CD4-positive, alpha-beta T cell treated with Interferon gamma for 1 hour (primary cell): ENCODE results near the gene EXOSC6.
"Not testable (repeated sequence)": the region's sequence is repeated elsewhere in the genome, so short reads cannot be mapped to it uniquely, and the experiment has no call there.

Experiments
- DNase-seq: peaks from one replicate; pipeline ENCODE4 v3.0.0-alpha.2; 2020

The EXOSC6 gene

GRCh38 chr16:70251629-70252354 lies at the start of gene EXOSC6:
EXOSC6 (minus strand) TSS chr16:70251940; CDS start chr16:70251900, 40 bp downstream.
- peak; percentile 91 for DNase-seq

- no peak for DNase-seq
Observed at GRCh38 chr16:70301121-70301520, 49.4 kb upstream of the EXOSC6 start.

DNA sequence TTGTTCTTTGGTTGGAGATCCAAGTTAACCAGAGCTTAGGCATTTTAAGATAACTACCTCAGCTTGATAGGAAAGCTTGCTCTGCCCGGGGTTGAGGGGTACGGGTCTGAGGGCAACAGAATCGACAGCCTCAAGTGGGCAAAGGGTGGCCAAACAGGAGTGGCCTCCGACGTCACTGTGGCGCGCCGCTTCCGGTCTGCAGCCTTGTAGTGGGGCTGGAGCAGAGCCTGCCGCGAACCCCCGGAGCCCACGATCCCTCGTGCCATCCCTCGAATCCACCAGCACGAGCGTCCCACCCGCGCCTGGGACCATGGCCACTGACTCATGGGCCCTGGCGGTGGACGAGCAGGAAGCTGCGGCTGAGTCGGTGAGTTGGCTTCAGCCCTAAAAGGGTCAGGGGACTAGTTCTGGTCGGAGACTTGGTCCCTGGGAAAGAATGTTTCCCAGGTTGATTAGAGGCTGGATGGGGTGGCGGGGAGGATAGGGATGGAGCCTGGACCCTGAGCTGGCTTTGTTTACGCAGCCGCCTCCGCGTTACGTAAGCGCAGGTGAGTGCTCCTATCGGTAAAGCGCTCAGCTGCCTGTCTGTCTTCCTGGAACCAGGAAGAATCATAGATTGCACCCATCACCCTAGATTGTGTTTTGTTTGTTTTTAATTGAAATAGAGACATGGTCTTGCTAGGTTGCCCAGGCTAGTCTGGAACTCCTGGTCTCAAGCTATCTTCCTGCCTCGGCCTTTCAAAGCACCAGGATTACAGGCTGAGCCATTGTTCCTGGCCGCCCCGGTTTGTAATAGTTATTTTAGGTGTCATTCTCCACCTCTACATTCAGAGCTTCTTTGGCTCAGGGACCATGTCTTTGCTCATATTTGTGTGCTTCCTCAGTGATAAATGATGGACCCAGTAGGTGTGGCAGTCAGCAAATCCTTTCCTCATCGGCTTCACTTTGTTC lies 47.5 kb upstream of the EXOSC6 start, which contains the start of gene DDX19B:
DDX19B (plus strand) TSS at position 199 of the 951 bp plus-strand sequence; CDS start at position 311, 112 bp downstream.
- DNase-seq, result peak; percentile 68

- no peak for DNase-seq
Observed at GRCh38 chr16:70295634-70296033, 43.9 kb upstream of the EXOSC6 start.

- no peak for DNase-seq
Observed at GRCh38 chr16:70294385-70295025, 42.8 kb upstream of the EXOSC6 start.

DNA sequence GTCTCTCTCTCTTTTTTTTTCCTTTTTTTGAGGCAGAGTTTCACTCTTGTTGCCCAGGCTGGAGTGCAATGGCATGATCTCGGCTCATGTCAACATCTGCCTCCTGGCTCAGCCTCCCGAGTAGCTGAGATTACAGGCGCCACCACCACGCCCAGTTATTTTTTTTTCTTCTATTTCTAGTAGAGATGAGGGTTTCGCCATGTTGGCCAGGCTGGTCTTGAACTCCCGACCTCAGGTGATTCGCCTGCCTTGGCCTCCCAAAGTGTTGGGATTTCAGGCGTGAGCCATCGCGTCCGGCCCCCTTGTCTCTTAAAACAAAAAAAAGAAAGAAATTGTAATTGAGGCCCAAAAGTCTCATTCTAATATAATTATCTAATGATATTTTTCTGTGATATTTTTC lies 40.4 kb upstream of the EXOSC6 start:
- not testable (repeated sequence) for DNase-seq

GRCh38 chr16:70290949-70291519 lies 39.3 kb upstream of the EXOSC6 start:
- DNase-seq, result no peak

DNA sequence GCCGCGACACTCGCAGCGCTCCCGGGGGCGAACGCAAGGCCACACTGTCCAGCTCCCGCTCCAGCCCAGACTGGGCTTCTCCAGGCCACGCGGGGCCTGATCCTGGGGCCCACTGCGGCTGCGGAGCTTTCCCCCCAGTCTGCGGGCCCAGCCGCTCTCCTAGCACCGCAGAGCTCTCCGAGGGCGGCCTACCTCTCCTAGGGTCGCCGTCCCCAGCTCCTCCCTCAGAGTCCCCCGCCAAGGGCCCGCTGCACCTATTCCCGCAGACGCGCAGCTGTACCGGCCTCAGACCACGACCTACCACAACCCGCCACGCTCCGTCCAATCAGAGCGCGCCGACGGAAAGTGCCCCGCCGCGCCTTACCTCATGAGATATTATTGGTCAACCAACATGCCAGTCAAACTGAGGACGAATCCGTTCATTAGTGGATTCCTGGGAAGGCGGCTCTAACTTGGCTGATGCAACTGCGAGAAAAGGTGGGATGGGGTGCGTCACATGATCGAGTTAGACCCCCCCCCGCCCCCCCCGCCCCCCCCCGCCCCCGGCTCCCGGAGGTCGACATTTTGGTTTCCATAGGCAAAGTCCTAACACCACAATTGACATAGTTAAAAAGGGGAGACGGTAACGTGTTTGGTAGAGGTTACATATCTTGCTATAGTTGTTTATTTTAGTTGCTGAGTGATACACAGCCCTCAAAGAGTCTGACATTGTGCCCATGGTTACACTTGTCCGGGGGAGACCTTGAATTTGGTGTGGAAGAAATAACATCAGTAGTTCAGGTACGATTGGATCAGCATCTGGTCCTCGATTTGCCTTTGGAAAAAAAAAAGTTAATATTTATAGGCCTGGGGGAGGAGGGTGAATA lies 37.7 kb upstream of the EXOSC6 start, which contains the start of gene AARS1:
AARS1 (minus strand) TSS at position 278 of the 866 bp plus-strand sequence. CDS start 6,743 bp downstream, outside the sequence.
- DNase-seq, result peak; percentile 97

- not testable (repeated sequence) for DNase-seq
Observed at GRCh38 chr16:70287304-70287971, 35.7 kb upstream of the EXOSC6 start.

GRCh38 chr16:70276392-70276791 lies 24.7 kb upstream of the EXOSC6 start:
- no peak for DNase-seq

DNA sequence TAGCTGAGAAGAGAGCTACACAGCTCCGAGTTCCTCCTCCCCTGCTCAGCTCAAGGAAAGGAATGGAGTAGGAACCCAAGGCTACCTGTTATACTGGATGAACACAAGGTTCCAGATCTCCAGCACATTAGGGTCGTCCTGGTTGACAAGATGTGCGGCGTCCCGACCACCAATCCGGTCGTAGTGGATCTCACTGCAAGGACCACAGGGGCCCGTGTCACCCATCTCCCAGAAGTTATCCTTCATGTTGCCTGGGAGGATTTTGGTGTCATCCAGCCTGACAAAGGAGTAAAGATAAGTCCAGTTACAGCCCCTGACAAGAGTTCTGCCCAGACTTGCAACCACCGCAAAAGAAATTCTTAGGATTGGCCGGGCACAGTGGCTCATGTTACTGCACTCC lies 20.0 kb upstream of the EXOSC6 start:
- no peak for DNase-seq

GRCh38 chr16:70270176-70270575 lies 18.4 kb upstream of the EXOSC6 start:
- no peak for DNase-seq

GRCh38 chr16:70269471-70269870 lies 17.7 kb upstream of the EXOSC6 start:
- no peak for DNase-seq

DNA sequence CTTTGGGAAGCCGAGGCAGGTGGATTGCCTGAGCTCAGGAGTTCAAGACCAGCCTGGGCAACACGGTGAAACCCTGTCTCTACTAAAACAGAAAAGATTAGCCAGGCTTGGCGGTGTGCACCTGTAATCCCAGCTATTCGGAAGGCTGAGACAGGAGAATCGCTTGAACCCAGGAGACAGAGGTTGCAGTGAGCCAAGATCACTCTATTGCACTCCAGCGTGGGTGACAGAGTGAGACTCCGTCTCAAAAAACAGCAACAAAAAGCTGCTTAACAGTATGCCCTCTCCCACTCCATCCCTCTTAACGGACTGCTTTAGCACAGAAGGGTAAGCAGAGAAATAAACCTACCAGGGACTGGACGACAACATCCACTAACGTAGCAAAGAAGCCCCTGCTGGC lies 16.2 kb upstream of the EXOSC6 start:
- DNase-seq, result not testable (repeated sequence)

GRCh38 chr16:70267516-70267915 lies 15.8 kb upstream of the EXOSC6 start:
- DNase-seq, result peak; percentile 27

GRCh38 chr16:70259903-70260302 lies 8.2 kb upstream of the EXOSC6 start:
- not testable (repeated sequence) for DNase-seq

DNA sequence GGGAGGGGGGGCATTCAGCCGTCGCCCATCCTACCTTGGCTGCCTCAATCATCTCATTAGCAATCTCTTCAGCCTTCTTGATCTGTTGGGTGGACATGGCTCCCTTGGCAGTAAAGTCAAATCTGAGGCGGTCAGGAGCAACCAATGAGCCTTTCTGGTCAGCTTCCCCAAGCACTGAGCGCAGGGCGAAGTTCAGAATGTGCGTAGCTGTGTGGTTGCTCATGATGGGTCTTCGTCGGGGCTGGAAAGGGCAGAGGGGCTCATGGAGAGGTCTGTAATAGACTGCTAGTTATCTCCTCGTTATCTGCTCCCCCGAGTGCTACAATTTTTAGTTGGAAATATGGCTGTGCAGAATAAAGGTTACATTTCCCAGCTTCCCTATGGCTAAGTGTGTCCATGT lies 7.2 kb upstream of the EXOSC6 start:
- DNase-seq, result no peak

- DNase-seq, result no peak
Observed at GRCh38 chr16:70258065-70258464, 6.3 kb upstream of the EXOSC6 start.

DNA sequence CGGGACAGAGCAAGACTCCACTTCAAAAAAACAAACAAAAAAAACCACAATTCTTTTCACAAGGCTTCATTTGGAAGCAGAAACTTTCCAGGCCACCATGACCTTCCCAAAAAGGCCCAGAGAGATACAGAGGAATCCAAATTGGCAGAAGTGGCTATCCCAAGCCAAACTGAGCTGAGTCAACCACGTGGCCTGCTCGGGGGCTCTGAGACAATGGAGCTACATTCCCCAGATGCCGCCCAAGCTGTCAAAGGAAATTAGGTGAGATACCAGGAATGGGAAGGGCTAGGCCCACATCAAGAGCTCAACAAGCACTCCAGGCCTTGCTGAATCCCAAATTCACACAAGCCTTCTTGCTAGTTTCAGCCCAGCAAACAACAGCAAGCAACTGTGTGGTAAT lies 5.7 kb upstream of the EXOSC6 start:
- no peak for DNase-seq

GRCh38 chr16:70255574-70255973 lies 3.8 kb upstream of the EXOSC6 start:
- DNase-seq, result no peak

- DNase-seq, result no peak
Observed at GRCh38 chr16:70254965-70255286, 3.2 kb upstream of the EXOSC6 start.
